AG09309 (cell line): Measurements from ENCODE around the gene VSIG4.

ENCODE experiments used
- DNase-seq: peaks from one replicate; pipeline ENCODE4 v3.0.0-alpha.2; 2010; ENCODE audit warnings: low read depth
- H3K4me3 ChIP-seq: 2 replicates; pipeline ENCODE4 v1.5.1; 2011; ENCODE audit warnings: mild to moderate bottlenecking, low read depth, low read length, moderate library complexity; ENCODE audit not compliant: control insufficient read depth
- CTCF ChIP-seq: IDR thresholded peaks from 2 replicates; pipeline ENCODE4 v1.5.1; 2011; ENCODE audit warnings: mild to moderate bottlenecking, low read depth, low read length, inconsistent platforms; ENCODE audit not compliant: insufficient read depth, control insufficient read depth; ENCODE audit errors: missing control alignments

The VSIG4 gene

GRCh38 chrX:66021401-66021764, 18.5 kb downstream of the VSIG4 start:
- no peak overlapping the region for H3K4me3 ChIP-seq
- no peak for TF ChIP-seq CTCF
- DNase-seq: no peak

- TF ChIP-seq CTCF: no peak
- DNase-seq: no peak
- no peak overlapping the region for H3K4me3 ChIP-seq
Measured at GRCh38 chrX:66020631-66021334, 19.1 kb downstream of the VSIG4 start.

- no peak for DNase-seq
Measured at GRCh38 chrX:66019974-66020373, 19.9 kb downstream of the VSIG4 start.

GRCh38 chrX:66019310-66019652, 20.6 kb downstream of the VSIG4 start:
- no peak overlapping the region for H3K4me3 ChIP-seq
- DNase-seq: no peak
- no peak for TF ChIP-seq CTCF

More at GRCh38 chrX:66019974-66020373, 19.9 kb downstream of the VSIG4 start:
- no peak for TF ChIP-seq CTCF
- no peak overlapping the region for H3K4me3 ChIP-seq

- DNase-seq: no peak
- no peak for TF ChIP-seq CTCF
- no peak overlapping the region for H3K4me3 ChIP-seq
Measured at GRCh38 chrX:66018585-66019309, 21.1 kb downstream of the VSIG4 start.

GRCh38 chrX:66017659-66018170, 22.2 kb downstream of the VSIG4 start:
- TF ChIP-seq CTCF: no peak
- H3K4me3 ChIP-seq: no peak overlapping the region
- no peak for DNase-seq
